ENCODE results near the gene PKP2.

- TF ChIP-seq, protein P1, sequence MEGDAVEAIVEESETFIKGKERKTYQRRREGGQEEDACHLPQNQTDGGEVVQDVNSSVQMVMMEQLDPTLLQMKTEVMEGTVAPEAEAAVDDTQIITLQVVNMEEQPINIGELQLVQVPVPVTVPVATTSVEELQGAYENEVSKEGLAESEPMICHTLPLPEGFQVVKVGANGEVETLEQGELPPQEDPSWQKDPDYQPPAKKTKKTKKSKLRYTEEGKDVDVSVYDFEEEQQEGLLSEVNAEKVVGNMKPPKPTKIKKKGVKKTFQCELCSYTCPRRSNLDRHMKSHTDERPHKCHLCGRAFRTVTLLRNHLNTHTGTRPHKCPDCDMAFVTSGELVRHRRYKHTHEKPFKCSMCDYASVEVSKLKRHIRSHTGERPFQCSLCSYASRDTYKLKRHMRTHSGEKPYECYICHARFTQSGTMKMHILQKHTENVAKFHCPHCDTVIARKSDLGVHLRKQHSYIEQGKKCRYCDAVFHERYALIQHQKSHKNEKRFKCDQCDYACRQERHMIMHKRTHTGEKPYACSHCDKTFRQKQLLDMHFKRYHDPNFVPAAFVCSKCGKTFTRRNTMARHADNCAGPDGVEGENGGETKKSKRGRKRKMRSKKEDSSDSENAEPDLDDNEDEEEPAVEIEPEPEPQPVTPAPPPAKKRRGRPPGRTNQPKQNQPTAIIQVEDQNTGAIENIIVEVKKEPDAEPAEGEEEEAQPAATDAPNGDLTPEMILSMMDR (IDR thresholded peaks at IDR 0.05; ENCODE audit: low read depth, low read length, poor library complexity, severe bottlenecking): no peak
- TF ChIP-seq EZH2phosphoT487 (IDR thresholded peaks at IDR 0.05; ENCODE audit: borderline replicate concordance, low read length): no peak
These were observed 87.4 kb downstream of the PKP2 start for GRCh38 chr12:32809196-32809595.
